Raji (cell line): ENCODE measurements around the gene GREB1L.

ENCODE experiments used
- POLR2A ChIP-seq: IDR thresholded peaks from 2 replicates; pipeline ENCODE4 v1.6.1; 2011; ENCODE audit warnings: low read depth, low read length, control low read depth; ENCODE audit not compliant: insufficient read depth

GREB1L gene

GRCh38 chr18:21291106-21291505 lies 49.1 kb downstream of the GREB1L start:
- TF ChIP-seq POLR2A = no peak

- no peak for TF ChIP-seq POLR2A
These were observed 51.4 kb downstream of the GREB1L start for GRCh38 chr18:21293479-21293878.

- no peak for TF ChIP-seq POLR2A
These were observed 53.1 kb downstream of the GREB1L start for GRCh38 chr18:21295101-21295500.

GRCh38 chr18:21296045-21296444 lies 54.0 kb downstream of the GREB1L start:
- no peak for TF ChIP-seq POLR2A

- TF ChIP-seq POLR2A = no peak
These were observed 56.3 kb downstream of the GREB1L start for GRCh38 chr18:21298351-21298750.

- TF ChIP-seq POLR2A = no peak
These were observed 58.2 kb downstream of the GREB1L start for GRCh38 chr18:21300035-21300907.

GRCh38 chr18:21300908-21301200 lies 58.8 kb downstream of the GREB1L start:
- TF ChIP-seq POLR2A = no peak

GRCh38 chr18:21303445-21303844 lies 61.4 kb downstream of the GREB1L start:
- TF ChIP-seq POLR2A = no peak

- no peak for TF ChIP-seq POLR2A
These were observed 61.9 kb downstream of the GREB1L start for GRCh38 chr18:21303895-21304294.

GRCh38 chr18:21305621-21306020 lies 63.6 kb downstream of the GREB1L start:
- TF ChIP-seq POLR2A = no peak

GRCh38 chr18:21306368-21306767 lies 64.3 kb downstream of the GREB1L start:
- TF ChIP-seq POLR2A = no peak

- no peak for TF ChIP-seq POLR2A
These were observed 65.5 kb downstream of the GREB1L start for GRCh38 chr18:21307578-21307977.

- TF ChIP-seq POLR2A = no peak
These were observed 67.2 kb downstream of the GREB1L start for GRCh38 chr18:21309248-21309647.

GRCh38 chr18:21313576-21313975 lies 71.5 kb downstream of the GREB1L start:
- TF ChIP-seq POLR2A = no peak

GRCh38 chr18:21314724-21315123 lies 72.7 kb downstream of the GREB1L start:
- no peak for TF ChIP-seq POLR2A

GRCh38 chr18:21315741-21316197 lies 73.7 kb downstream of the GREB1L start:
- TF ChIP-seq POLR2A = no peak

- no peak for TF ChIP-seq POLR2A
These were observed 74.3 kb downstream of the GREB1L start for GRCh38 chr18:21316296-21316695.
